ENCODE measurements around the gene YKT6.

YKT6 gene

GRCh38 chr7:44188480-44189225 lies 12.1 kb upstream of the YKT6 start:
- FAIRE-seq, result no peak
- TF ChIP-seq CTCF (IDR thresholded peaks at IDR 0.05; ENCODE audit: insufficient read depth, missing control alignments), result no peak
- no peak for DNase-seq (ENCODE audit: insufficient read length, low spot score)

- no peak for TF ChIP-seq CTCF (IDR thresholded peaks at IDR 0.05; ENCODE audit: insufficient read depth, missing control alignments)
- DNase-seq (ENCODE audit: insufficient read length, low spot score), result no peak
- no peak for FAIRE-seq
Measured at GRCh38 chr7:44189286-44189992, 11.3 kb upstream of the YKT6 start, which contains the start of gene GCK. Gene GCK, minus strand, starts transcription at chr7:44189439. Its CDS starts 486 bp downstream, at chr7:44188953.

GRCh38 chr7:44189993-44190872 lies 10.5 kb upstream of the YKT6 start:
- FAIRE-seq, result no peak
- no peak for DNase-seq (ENCODE audit: insufficient read length, low spot score)
- no peak for TF ChIP-seq CTCF (IDR thresholded peaks at IDR 0.05; ENCODE audit: insufficient read depth, missing control alignments)

- FAIRE-seq, result no peak
- no peak for DNase-seq (ENCODE audit: insufficient read length, low spot score)
- TF ChIP-seq CTCF (IDR thresholded peaks at IDR 0.05; ENCODE audit: insufficient read depth, missing control alignments), result no peak
Measured at GRCh38 chr7:44191171-44191570, 9.6 kb upstream of the YKT6 start.

- no peak for FAIRE-seq
- no peak for DNase-seq (ENCODE audit: insufficient read length, low spot score)
- no peak for TF ChIP-seq CTCF (IDR thresholded peaks at IDR 0.05; ENCODE audit: insufficient read depth, missing control alignments)
Measured at GRCh38 chr7:44193011-44193802, 7.6 kb upstream of the YKT6 start.

GRCh38 chr7:44194069-44194468 lies 6.7 kb upstream of the YKT6 start:
- FAIRE-seq, result no peak
- no peak for DNase-seq (ENCODE audit: insufficient read length, low spot score)
- no peak for TF ChIP-seq CTCF (IDR thresholded peaks at IDR 0.05; ENCODE audit: insufficient read depth, missing control alignments)

Data from D721Med (cell line).